IMR-90 (cell line): Measurements from ENCODE around the gene SPAG16. TPM values are rescaled to one million over a fixed set of nuclear protein-coding genes. Genes with fewer than 3 reads are reported as not detected.

ENCODE experiments used
- ATAC-seq: fragments of 200-7000 bp; cut with Tn5 transposase; 2 replicates; pipeline ENCODE4 v1.9.1; 2020; ENCODE audit warnings: low read depth, mild to moderate bottlenecking, moderate library complexity
- BruUV-seq: library from RNA; stranded (reverse); fragments of 400-500 nt; replicated peaks from 2 replicates; lab custom pipeline; 2021; lab: Mats Ljungman, UMichigan
- CTCF ChIA-PET: fragments of 300-600 bp; formaldehyde crosslinking; extraction: SDS; loops from one replicate; lab custom pipeline; 2021; ENCODE audit warnings: antibody characterized with exemption; lab: Yijun Ruan, JAX
- POLR2A ChIA-PET: fragments of 300-600 bp; sonication (Branson Sonifier 250); formaldehyde crosslinking; loops from one replicate; lab custom pipeline; 2022; ENCODE audit warnings: antibody characterized with exemption; ENCODE audit not compliant: unreplicated experiment; lab: Charles Lee
- DNase-seq: peaks from one replicate; pipeline ENCODE4 v3.0.0; 2013
- H2AFZ ChIP-seq: replicated peaks from 2 replicates; pipeline ENCODE3; 2013; ENCODE audit warnings: low read length, mild to moderate bottlenecking; ENCODE audit not compliant: poor library complexity
- H2AK5ac ChIP-seq: 2 replicates; pipeline ENCODE4 v1.6.1; 2013; ENCODE audit warnings: low read depth, low read length, inconsistent platforms
- H2AK9ac ChIP-seq: replicated peaks from 2 replicates; pipeline ENCODE3; 2013; ENCODE audit warnings: mild to moderate bottlenecking, low read depth, low read length, moderate library complexity; ENCODE audit not compliant: poor library complexity
- H2BK120ac ChIP-seq: 2 replicates; pipeline ENCODE4 v1.6.1; 2013; ENCODE audit warnings: low read depth, low read length, inconsistent platforms
- H2BK15ac ChIP-seq: 3 replicates; pipeline ENCODE4 v1.6.1; 2013; ENCODE audit warnings: low read depth, low read length, inconsistent platforms
- H2BK20ac ChIP-seq: 2 replicates; pipeline ENCODE4 v1.6.1; 2013; ENCODE audit warnings: low read depth, mild to moderate bottlenecking, inconsistent platforms, low read length, moderate library complexity
- H2BK5ac ChIP-seq: 2 replicates; pipeline ENCODE4 v1.6.1; 2013; ENCODE audit warnings: mild to moderate bottlenecking, low read depth, low read length, inconsistent platforms; ENCODE audit not compliant: poor library complexity, severe bottlenecking
- H3K14ac ChIP-seq: replicated peaks from 2 replicates; pipeline ENCODE4 v1.6.1; 2013; ENCODE audit warnings: low read depth, low read length, inconsistent platforms
- H3K18ac ChIP-seq: 2 replicates; pipeline ENCODE4 v1.6.1; 2013; ENCODE audit warnings: low read depth, low read length, control low read depth
- H3K23ac ChIP-seq: 2 replicates; pipeline ENCODE4 v1.6.1; 2013; ENCODE audit warnings: low read depth, low read length, inconsistent platforms
- H3K27ac ChIP-seq: 2 replicates; pipeline ENCODE4 v1.5.1; 2013; ENCODE audit warnings: mild to moderate bottlenecking, control low read depth, low read length; ENCODE audit not compliant: insufficient read depth
- H3K27me3 ChIP-seq: 2 replicates; pipeline ENCODE4 v1.6.1; 2013; ENCODE audit warnings: low read length; ENCODE audit not compliant: control insufficient read depth, insufficient read depth
- H3K36me3 ChIP-seq: 2 replicates; pipeline ENCODE4 v1.6.1; 2013; ENCODE audit warnings: low read length, mixed read lengths; ENCODE audit not compliant: control insufficient read depth, insufficient read depth
- H3K4ac ChIP-seq: 2 replicates; pipeline ENCODE4 v1.6.1; 2013; ENCODE audit warnings: low read depth, low read length, inconsistent platforms
- H3K4me1 ChIP-seq: 2 replicates; pipeline ENCODE4 v1.6.1; 2013; ENCODE audit warnings: low read length, mixed read lengths; ENCODE audit not compliant: control insufficient read depth, insufficient read depth
- H3K4me2 ChIP-seq: 2 replicates; pipeline ENCODE4 v1.6.1; 2013; ENCODE audit warnings: low read depth, mild to moderate bottlenecking, control low read depth, low read length, moderate library complexity
- H3K4me3 ChIP-seq: 2 replicates; pipeline ENCODE4 v1.5.1; 2013; ENCODE audit warnings: low read depth, mild to moderate bottlenecking, control low read depth, low read length, moderate library complexity; ENCODE audit not compliant: insufficient read depth
- H3K56ac ChIP-seq: 2 replicates; pipeline ENCODE4 v1.6.1; 2013; ENCODE audit warnings: low read length, inconsistent platforms; ENCODE audit not compliant: insufficient read depth; ENCODE audit errors: extremely low read depth
- H3K79me1 ChIP-seq, 2 experiments: 2 replicates each; pipeline ENCODE4 v1.6.1; 2013; ENCODE audit warnings: low read length in 2 of 2, inconsistent platforms in 1 of 2, low read depth in 1 of 2
- H3K9ac ChIP-seq: 2 replicates; pipeline ENCODE4 v1.6.1; 2013; ENCODE audit warnings: low read depth, low read length, control low read depth
- H3K9me1 ChIP-seq: 2 replicates; pipeline ENCODE4 v1.6.1; 2013; ENCODE audit warnings: low read length, inconsistent platforms; ENCODE audit not compliant: insufficient read depth
- H3K9me3 ChIP-seq: 2 replicates; pipeline ENCODE4 v1.6.1; 2013; ENCODE audit warnings: low read length; ENCODE audit not compliant: control insufficient read depth, insufficient read depth
- H4K20me1 ChIP-seq: 2 replicates; pipeline ENCODE4 v1.6.1; 2013; ENCODE audit warnings: low read length, inconsistent platforms; ENCODE audit not compliant: insufficient read depth
- H4K5ac ChIP-seq: 2 replicates; pipeline ENCODE4 v1.6.1; 2013; ENCODE audit warnings: mild to moderate bottlenecking, low read depth, low read length, control low read depth
- H4K8ac ChIP-seq, 2 experiments: 2 replicates each; pipeline ENCODE4 v1.6.1; 2013; ENCODE audit warnings: low read depth in 2 of 2, low read length in 2 of 2, control low read depth in 1 of 2, inconsistent platforms in 1 of 2
- H4K91ac ChIP-seq: 2 replicates; pipeline ENCODE4 v1.6.1; 2013; ENCODE audit warnings: low read depth, low read length, inconsistent platforms; ENCODE audit not compliant: insufficient read depth
- MAZ ChIP-seq: IDR thresholded peaks from 2 replicates; pipeline ENCODE4 v1.6.1; 2012; ENCODE audit warnings: low read depth, mild to moderate bottlenecking, low read length, improper control_type of control experiment, moderate library complexity, borderline replicate concordance
- SMC3 ChIP-seq: fragments of 150-350 bp; IDR thresholded peaks from 2 replicates; pipeline ENCODE4 v1.6.1; 2016; ENCODE audit warnings: low read depth, mild to moderate bottlenecking, antibody characterized with exemption, low read length, moderate library complexity
- WGBS, 2 experiments: methylation state at CpG; one replicate each; pipeline versions ENCODE4 v1.1.5 to v1.1.7; 2013; ENCODE audit warnings: missing lambda C conversion rate in 2 of 2; ENCODE audit not compliant: insufficient read length in 1 of 2; ENCODE audit errors: extremely low coverage in 2 of 2; 5-methylcytosine and 5-hydroxymethylcytosine counted together
- dilution Hi-C: fragments of 300-500 bp; cut with HindIII; formaldehyde crosslinking; loops from one replicate; pipeline ENCODE4 v1.14.3; 2018; ENCODE audit warnings: low sequenced_read_pairs; ENCODE audit not compliant: unreplicated experiment
- in situ Hi-C: fragments of 300-500 bp; cut with MboI; formaldehyde crosslinking; loops from 3 replicates; pipeline ENCODE4 v1.14.3; 2019; ENCODE audit warnings: low sequenced_read_pairs, inconsistent platforms, mixed read lengths
- intact Hi-C: fragments of 100-400 bp; cut with micrococcal nuclease; formaldehyde crosslinking; loops from 2 replicates; pipeline ENCODE4 v1.10.0; 2022
- polyA plus RNA-seq, 3 experiments: library from polyadenylated mRNA; depleted of rRNA; stranded (reverse); fragments of >200 nt; gene quantifications; 2 replicates each; pipeline ENCODE4 v1.2.3, GENCODE V29; 2012; ENCODE audit warnings: low replicate concordance in 1 of 3
- total RNA-seq: library from RNA; depleted of rRNA; stranded (reverse); fragments of >200 nt; gene quantifications from 2 replicates; pipeline ENCODE4 v1.2.3, GENCODE V29; 2012

The SPAG16 gene
- total and polyA plus RNA-seq, 2 of the 4 experiments (the other 2 are of a cell fraction): 7.3 to 13.5 TPM

- Histone ChIP-seq H3K56ac (no peak overlapping the region), H2AK5ac (no peak overlapping the region), H3K14ac (no peak overlapping the region), H3K79me1 (no peaks in the 10 kb centered on the region), H2BK15ac (no peak overlapping the region), H2AK9ac (no peak overlapping the region), H2AFZ (no peak overlapping the region), H3K18ac (no peak overlapping the region), H3K23ac (no peak overlapping the region), H3K9me3 (no peaks in the 10 kb centered on the region), H3K36me3 (no peaks in the 10 kb centered on the region), H3K27me3 (no peaks in the 10 kb centered on the region), H3K4ac (no peak overlapping the region), H2BK120ac (no peak overlapping the region), H2BK20ac (no peak overlapping the region), H4K8ac (no peak overlapping the region), H3K9me1 (no peaks in the 10 kb centered on the region), H3K4me3 (no peak overlapping the region), H4K20me1 (no peaks in the 10 kb centered on the region), H3K9ac (no peak overlapping the region), H4K5ac (no peak overlapping the region), H3K4me1 (peaks cover 2% of the 10 kb centered on the region; the same call in 1 of the 2 replicates), H2BK5ac (no peak overlapping the region), H3K27ac (no peak overlapping the region), H4K91ac (no peak overlapping the region), H3K4me2 (no peak overlapping the region)
- CTCF ChIA-PET: no interaction called here
- intact Hi-C loops: no loop called here
- no CpG with 5 or more reads among the region's 3 CpGs for WGBS, 2 experiments
- POLR2A ChIA-PET: no interaction called here
- BruUV-seq: no TSS peak
- dilution Hi-C loops: no loop called here
- ATAC-seq (no peak), DNase-seq (peak; percentile 83)
- in situ Hi-C loops: no loop called here
- TF ChIP-seq SMC3 (no peak), MAZ (no peak)
Measured at GRCh38 chr2:213317929-213318328, 33.7 kb downstream of the SPAG16 start.
